SHP77 (cell line): Measurements from ENCODE around the gene ST7L.

ENCODE experiments used
- DNase-seq, 2 experiments: peaks; one replicate each; lab custom pipeline; 2025; lab: John Stamatoyannopoulos, UW

The ST7L gene

GRCh38 chr1:112515311-112516009 lies 103.5 kb downstream of the ST7L start:
- no peak for DNase-seq

GRCh38 chr1:112514901-112515300 lies 104.0 kb downstream of the ST7L start:
- no peak for DNase-seq

GRCh38 chr1:112513112-112513870 lies 105.7 kb downstream of the ST7L start:
- DNase-seq, result no peak

GRCh38 chr1:112511897-112512296 lies 107.0 kb downstream of the ST7L start:
- DNase-seq, result no peak

- DNase-seq, result no peak
Observed at GRCh38 chr1:112510340-112510739, 108.6 kb downstream of the ST7L start.

GRCh38 chr1:112509660-112510178 lies 109.2 kb downstream of the ST7L start:
- DNase-seq, result no peak

- DNase-seq, result no peak
Observed at GRCh38 chr1:112509005-112509659, 109.8 kb downstream of the ST7L start.

- DNase-seq, result peak in 1 of 2 experiments; percentile 22
Observed at GRCh38 chr1:112508278-112509004, 110.5 kb downstream of the ST7L start, which contains the start of gene WNT2B. TSS of gene WNT2B (plus strand) at chr1:112508965. CDS start at chr1:112509263, 298 bp downstream.

- no peak for DNase-seq
Observed at GRCh38 chr1:112507921-112508277, 111.0 kb downstream of the ST7L start.

- no peak for DNase-seq
Observed at GRCh38 chr1:112507336-112507735, 111.6 kb downstream of the ST7L start.

GRCh38 chr1:112506731-112507130 lies 112.2 kb downstream of the ST7L start:
- no peak for DNase-seq

GRCh38 chr1:112506306-112506705 lies 112.6 kb downstream of the ST7L start:
- no peak for DNase-seq

- DNase-seq, result no peak
Observed at GRCh38 chr1:112505878-112506277, 113.1 kb downstream of the ST7L start.

- no peak for DNase-seq
Observed at GRCh38 chr1:112505400-112505785, 113.5 kb downstream of the ST7L start.

GRCh38 chr1:112504661-112505399 lies 114.1 kb downstream of the ST7L start:
- no peak for DNase-seq

GRCh38 chr1:112504001-112504660 lies 114.8 kb downstream of the ST7L start:
- DNase-seq, result no peak

- no peak for DNase-seq
Observed at GRCh38 chr1:112502826-112503225, 116.1 kb downstream of the ST7L start.

GRCh38 chr1:112501810-112502641 lies 116.9 kb downstream of the ST7L start:
- peak in 1 of 2 experiments; percentile 17 for DNase-seq

- DNase-seq, result no peak
Observed at GRCh38 chr1:112496290-112496689, 122.7 kb downstream of the ST7L start.

GRCh38 chr1:112493351-112493750 lies 125.6 kb downstream of the ST7L start:
- DNase-seq, result no peak
